Neuronal stem cell (in vitro differentiated cells): ENCODE measurements around the gene GABBR2.

Experiments used
- DNase-seq: peaks from one replicate; pipeline ENCODE4 v3.0.0-alpha.2; 2013; ENCODE audit warnings: low spot score
- H2AFZ ChIP-seq: one replicate; pipeline ENCODE4 v1.6.1; 2013; ENCODE audit warnings: mild to moderate bottlenecking, low read length, inconsistent platforms
- H2AK5ac ChIP-seq: 2 replicates; pipeline ENCODE4 v1.6.1; 2013; ENCODE audit warnings: low read depth, mild to moderate bottlenecking, inconsistent platforms, low read length, moderate library complexity, mixed read lengths
- H2BK120ac ChIP-seq: 2 replicates; pipeline ENCODE4 v1.6.1; 2013; ENCODE audit warnings: low read depth, mild to moderate bottlenecking, inconsistent platforms, low read length, moderate library complexity, mixed read lengths
- H2BK12ac ChIP-seq: one replicate; pipeline ENCODE4 v1.6.1; 2013; ENCODE audit warnings: low read length, inconsistent platforms
- H2BK15ac ChIP-seq: 2 replicates; pipeline ENCODE4 v1.6.1; 2013; ENCODE audit warnings: mild to moderate bottlenecking, low read length, inconsistent platforms, mixed read lengths
- H2BK5ac ChIP-seq: one replicate; pipeline ENCODE4 v1.6.1; 2013; ENCODE audit warnings: inconsistent platforms, mild to moderate bottlenecking, low read length, moderate library complexity
- H3K14ac ChIP-seq: one replicate; pipeline ENCODE4 v1.6.1; 2013; ENCODE audit warnings: low read length, inconsistent platforms
- H3K18ac ChIP-seq: 2 replicates; pipeline ENCODE4 v1.6.1; 2013; ENCODE audit warnings: low read length, inconsistent platforms
- H3K23ac ChIP-seq: 2 replicates; pipeline ENCODE4 v1.6.1; 2013; ENCODE audit warnings: low read depth, mild to moderate bottlenecking, mixed read lengths, low read length, inconsistent platforms; ENCODE audit not compliant: poor library complexity
- H3K27ac ChIP-seq: replicated peaks from 3 replicates; pipeline ENCODE4 v1.5.1; 2013; ENCODE audit warnings: low read length, inconsistent platforms
- H3K27me3 ChIP-seq, 3 experiments: 2 replicates each; pipeline ENCODE4 v1.6.1; 2013; ENCODE audit warnings: low read length in 3 of 3, mild to moderate bottlenecking in 2 of 3, inconsistent platforms in 1 of 3, low read depth in 1 of 3, mixed read lengths in 1 of 3, moderate library complexity in 1 of 3; ENCODE audit not compliant: control insufficient read depth in 3 of 3, insufficient read depth in 3 of 3
- H3K36me3 ChIP-seq, 2 donors: replicated peaks in 1 of 2; 2 replicates each; pipeline ENCODE4 v1.6.1; 2013; ENCODE audit warnings: low read length in 2 of 2; ENCODE audit not compliant: control insufficient read depth in 2 of 2, insufficient read depth in 2 of 2
- H3K4ac ChIP-seq: 2 replicates; pipeline ENCODE4 v1.6.1; 2013; ENCODE audit warnings: inconsistent platforms, mild to moderate bottlenecking, low read length, moderate library complexity
- H3K4me1 ChIP-seq, 2 donors: 1 replicate in 1 of 2; 2 replicates in 1 of 2; pipeline ENCODE4 v1.6.1; 2013; ENCODE audit warnings: low read length in 2 of 2, low read depth in 1 of 2; ENCODE audit not compliant: control insufficient read depth in 2 of 2, insufficient read depth in 1 of 2
- H3K4me2 ChIP-seq: one replicate; pipeline ENCODE4 v1.6.1; 2013; ENCODE audit warnings: mild to moderate bottlenecking, low read length, inconsistent platforms; ENCODE audit not compliant: insufficient read depth, poor library complexity, severe bottlenecking
- H3K4me3 ChIP-seq, 2 donors: 2 replicates each; pipeline ENCODE4 v1.5.1; 2013; ENCODE audit warnings: low read length in 2 of 2, mild to moderate bottlenecking in 2 of 2, inconsistent platforms in 1 of 2, moderate library complexity in 1 of 2
- H3K79me1 ChIP-seq: one replicate; pipeline ENCODE4 v1.6.1; 2013; ENCODE audit warnings: low read depth, mild to moderate bottlenecking, inconsistent platforms, low read length, moderate library complexity
- H3K9ac ChIP-seq: one replicate; pipeline ENCODE4 v1.6.1; 2013; ENCODE audit warnings: mild to moderate bottlenecking, low read depth, low read length, inconsistent platforms; ENCODE audit not compliant: poor library complexity
- H3K9me3 ChIP-seq, 2 donors: replicated peaks in 1 of 2; 2 replicates each; pipeline versions ENCODE3 to v1.6.1; 2013; ENCODE audit warnings: low read length in 2 of 2, mild to moderate bottlenecking in 2 of 2, inconsistent platforms in 1 of 2, low read depth in 1 of 2, mixed read lengths in 1 of 2, moderate library complexity in 1 of 2; ENCODE audit not compliant: control insufficient read depth in 2 of 2, insufficient read depth in 1 of 2
- H4K8ac ChIP-seq: one replicate; pipeline ENCODE4 v1.6.1; 2013; ENCODE audit warnings: low read depth, mild to moderate bottlenecking, inconsistent platforms, low read length, moderate library complexity
- H4K91ac ChIP-seq: one replicate; pipeline ENCODE4 v1.6.1; 2013; ENCODE audit warnings: low read length, low read depth, mild to moderate bottlenecking, inconsistent platforms; ENCODE audit not compliant: poor library complexity
- WGBS, 2 donors: extraction: QIAGEN DNeasy Blood & Tissue Kit; methylation state at CpG; one replicate each; pipeline ENCODE4 v1.1.7; 2013; ENCODE audit warnings: missing lambda C conversion rate in 2 of 2, mixed read lengths in 1 of 2; ENCODE audit not compliant: insufficient read length in 2 of 2, insufficient replicate concordance in 1 of 2; ENCODE audit errors: extremely low coverage in 2 of 2; 5-methylcytosine and 5-hydroxymethylcytosine counted together

The GABBR2 gene

DNA sequence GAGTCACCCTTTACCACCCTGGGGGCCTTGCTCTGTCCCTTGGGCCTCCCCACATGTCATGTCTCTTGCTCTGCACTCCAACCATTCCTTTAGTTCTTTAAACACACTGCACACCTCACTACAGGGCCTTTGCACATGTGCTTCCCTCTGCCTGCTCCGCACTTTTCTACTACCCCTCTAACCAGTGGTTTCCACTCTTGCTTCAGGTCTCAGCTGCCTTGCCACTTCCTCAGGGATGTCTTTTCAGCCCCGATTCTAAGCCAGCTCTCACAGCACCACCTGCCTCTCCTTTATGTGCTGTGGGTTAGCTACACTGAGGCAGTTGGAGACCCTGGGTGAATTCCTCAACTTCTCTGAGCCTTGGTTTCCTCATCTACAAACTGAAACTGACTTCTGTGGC is 34.6 kb upstream of the GABBR2 start:
- Histone ChIP-seq H3K27ac (no peak overlapping the region), H4K8ac (no peak overlapping the region), H3K14ac (no peak overlapping the region), H4K91ac (no peak overlapping the region), H3K18ac (no peak overlapping the region), H3K4me2 (no peak overlapping the region), H3K27me3 (no peaks in the 10 kb centered on the region), H3K23ac (no peak overlapping the region), H3K9me3 (peaks cover 1 to 5% of the 10 kb centered on the region in 2 donors), H3K4me3 (no peak overlapping the region), H2BK5ac (no peak overlapping the region), H2AFZ (no peak overlapping the region), H2BK12ac (no peak overlapping the region), H3K36me3 (peaks cover 5 to 54% of the 10 kb centered on the region in 2 donors), H2AK5ac (no peak overlapping the region), H3K4ac (no peak overlapping the region), H2BK120ac (no peak overlapping the region), H3K9ac (no peak overlapping the region), H2BK15ac (no peak overlapping the region), H3K79me1 (no peaks in the 10 kb centered on the region), H3K4me1 (no peaks in the 10 kb centered on the region)
- no peak for DNase-seq
- no CpG with 5 or more reads among the region's 2 CpGs for WGBS, 2 donors

DNA sequence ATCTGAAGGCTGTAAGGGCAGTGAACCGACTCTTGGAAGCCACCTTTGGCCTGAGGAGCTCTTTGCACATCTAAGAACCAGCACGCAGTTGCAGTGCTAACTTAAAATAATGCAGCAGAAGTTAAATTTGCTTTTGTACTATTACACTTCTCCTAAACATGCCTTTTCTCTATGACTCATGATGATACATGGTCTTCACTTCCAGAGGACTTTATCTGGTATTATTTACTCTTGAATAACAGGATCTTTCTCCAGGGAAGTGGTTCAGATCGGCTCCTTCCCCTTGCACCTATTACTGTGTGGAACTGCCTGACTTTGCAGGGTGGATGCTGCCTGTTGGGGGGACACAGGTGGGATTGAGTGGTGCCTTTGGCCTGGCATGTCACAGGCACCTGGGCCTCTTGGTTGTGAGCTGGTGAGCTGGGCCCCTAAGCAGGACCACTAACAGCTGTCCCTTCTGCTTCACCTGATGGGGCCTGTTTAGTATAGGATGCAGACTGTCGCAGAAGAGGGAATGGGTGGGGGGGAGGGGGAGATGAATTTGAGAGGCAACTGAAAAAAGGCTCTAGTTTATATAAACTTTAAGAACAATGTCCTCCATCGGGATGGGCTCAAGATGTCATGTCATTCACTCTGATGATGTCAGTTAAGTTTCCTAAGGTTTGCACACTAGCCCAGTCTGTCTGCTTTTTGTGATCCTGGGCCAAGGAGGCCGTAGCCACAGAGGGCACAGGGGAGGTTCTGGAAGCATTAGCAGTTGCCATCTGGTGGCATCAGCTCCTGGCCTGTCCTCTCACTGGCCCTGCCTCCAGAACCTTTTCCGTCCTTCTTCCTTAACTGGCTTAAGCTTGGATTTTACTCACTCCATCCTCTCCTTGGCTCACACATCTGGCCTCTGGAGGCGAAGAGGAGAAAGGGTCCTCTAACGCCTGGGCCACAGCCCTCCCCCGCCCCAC is 33.9 kb upstream of the GABBR2 start:
- no peak overlapping the region for H4K8ac ChIP-seq
- no peak overlapping the region for H3K9ac ChIP-seq
- no peak overlapping the region for H2BK15ac ChIP-seq
- H3K4ac ChIP-seq, result no peak overlapping the region
- H2AFZ ChIP-seq, result no peak overlapping the region
- DNase-seq, result no peak
- H2BK12ac ChIP-seq, result no peak overlapping the region
- no peaks in the 10 kb centered on the region for H3K79me1 ChIP-seq
- H3K4me1 ChIP-seq, result no peaks in the 10 kb centered on the region
- no peak overlapping the region for H2BK120ac ChIP-seq
- WGBS, 2 donors, result no CpG with 5 or more reads among the region's 10 CpGs
- no peak overlapping the region for H3K23ac ChIP-seq
- H3K14ac ChIP-seq, result no peak overlapping the region
- H2AK5ac ChIP-seq, result no peak overlapping the region
- no peak overlapping the region for H2BK5ac ChIP-seq
- H3K27me3 ChIP-seq, result no peaks in the 10 kb centered on the region
- no peak overlapping the region for H3K27ac ChIP-seq
- peak overlapping the region; percentile 85 for H4K91ac ChIP-seq
- peaks cover 1 to 5% of the 10 kb centered on the region in 2 donors for H3K9me3 ChIP-seq
- peaks cover 5 to 50% of the 10 kb centered on the region in 2 donors for H3K36me3 ChIP-seq
- no peak overlapping the region for H3K4me2 ChIP-seq
- H3K18ac ChIP-seq, result no peak overlapping the region
- H3K4me3 ChIP-seq, result no peak overlapping the region

DNA sequence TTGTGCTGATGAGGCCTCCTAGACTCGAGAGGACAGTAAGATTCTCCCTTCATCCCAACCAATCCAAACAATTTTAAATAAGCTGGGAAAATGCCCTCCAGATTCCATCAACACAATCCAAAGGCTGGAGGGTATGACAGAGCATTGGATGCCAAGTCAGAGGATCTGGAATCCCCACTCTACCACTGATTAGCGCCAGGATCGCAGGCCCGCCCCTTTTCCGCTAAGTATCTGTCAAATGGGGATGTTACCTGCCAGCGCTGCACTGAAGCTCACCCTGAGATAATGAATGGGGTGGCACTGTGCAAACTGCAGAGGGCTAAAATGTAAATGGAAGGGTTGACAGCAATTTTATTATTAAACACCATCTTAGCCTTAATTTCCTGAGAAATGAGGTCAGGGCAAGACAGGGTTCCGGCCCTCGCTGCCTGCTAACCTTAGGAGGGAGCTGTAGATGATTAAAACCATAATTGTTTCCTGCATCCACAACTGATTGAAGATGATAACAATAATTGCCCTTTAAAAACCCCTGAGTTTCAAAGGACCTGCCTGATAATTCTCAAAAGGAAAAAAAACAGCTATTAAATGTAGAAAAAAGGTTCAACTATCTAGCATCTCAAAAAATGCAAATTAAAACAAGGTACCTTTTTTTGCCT is 31.6 kb upstream of the GABBR2 start:
- no peak for DNase-seq

DNA sequence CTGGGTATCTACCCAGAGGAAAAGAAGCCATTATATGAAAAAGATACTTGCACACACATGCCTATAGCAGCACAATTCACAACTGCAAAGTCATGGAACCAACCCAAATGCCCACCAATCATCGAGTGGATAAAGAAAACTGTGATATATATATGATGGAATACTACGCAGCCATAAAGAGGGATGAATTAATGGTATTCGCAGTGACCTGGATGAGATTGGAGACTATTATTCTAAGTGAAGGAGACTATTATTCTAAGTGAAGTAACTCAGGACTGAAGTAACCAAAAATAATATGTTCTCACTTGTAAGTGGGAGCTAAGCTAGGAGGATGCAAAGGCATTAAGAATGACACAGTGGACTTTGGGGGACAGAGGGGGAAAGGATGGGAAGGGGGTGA is 30.0 kb upstream of the GABBR2 start:
- H4K8ac ChIP-seq, result no peak overlapping the region
- H2AK5ac ChIP-seq, result no peak overlapping the region
- no peak overlapping the region for H3K14ac ChIP-seq
- no peak overlapping the region for H3K18ac ChIP-seq
- no peak overlapping the region for H3K27ac ChIP-seq
- H4K91ac ChIP-seq, result no peak overlapping the region
- no CpG with 5 or more reads among the region's 3 CpGs for WGBS, 2 donors
- no peak overlapping the region for H2BK12ac ChIP-seq
- DNase-seq, result no peak
- H3K23ac ChIP-seq, result no peak overlapping the region
- no peaks in the 10 kb centered on the region for H3K79me1 ChIP-seq
- no peak overlapping the region for H3K9ac ChIP-seq
- no peak overlapping the region for H3K4me3 ChIP-seq
- H2AFZ ChIP-seq, result no peak overlapping the region
- no peak overlapping the region for H3K4me2 ChIP-seq
- no peak overlapping the region for H2BK5ac ChIP-seq
- H3K36me3 ChIP-seq, result peaks cover 8 to 46% of the 10 kb centered on the region in 2 donors
- no peak overlapping the region for H2BK120ac ChIP-seq
- H3K4ac ChIP-seq, result no peak overlapping the region
- no peak overlapping the region for H2BK15ac ChIP-seq
- H3K27me3 ChIP-seq, result no peaks in the 10 kb centered on the region
- no peaks in the 10 kb centered on the region for H3K4me1 ChIP-seq
- H3K9me3 ChIP-seq, result peaks cover 1 to 5% of the 10 kb centered on the region in 2 donors

More for the DNA sequence above, 31.6 kb upstream of the GABBR2 start:
- no peak overlapping the region for H3K4ac ChIP-seq
- no peak overlapping the region for H2AFZ ChIP-seq
- H2AK5ac ChIP-seq, result no peak overlapping the region
- no peak overlapping the region for H2BK12ac ChIP-seq
- no peak overlapping the region for H3K18ac ChIP-seq
- no peak overlapping the region for H4K8ac ChIP-seq
- no peaks in the 10 kb centered on the region for H3K4me1 ChIP-seq
- H3K27ac ChIP-seq, result no peak overlapping the region
- no peak overlapping the region for H3K4me3 ChIP-seq
- no peak overlapping the region for H3K4me2 ChIP-seq
- H3K36me3 ChIP-seq, result peaks cover 8 to 49% of the 10 kb centered on the region in 2 donors
- no peak overlapping the region for H2BK5ac ChIP-seq
- H2BK120ac ChIP-seq, result no peak overlapping the region
- H3K23ac ChIP-seq, result no peak overlapping the region
- H3K14ac ChIP-seq, result no peak overlapping the region
- H4K91ac ChIP-seq, result no peak overlapping the region
- no peaks in the 10 kb centered on the region for H3K27me3 ChIP-seq
- no peak overlapping the region for H3K9ac ChIP-seq
- peaks cover 1 to 5% of the 10 kb centered on the region in 2 donors for H3K9me3 ChIP-seq
- WGBS, 2 donors, result no CpG with 5 or more reads among the region's 8 CpGs
- no peak overlapping the region for H2BK15ac ChIP-seq
- H3K79me1 ChIP-seq, result no peaks in the 10 kb centered on the region
